ENCODE results near the gene JTB. TPM values are rescaled to one million over a fixed set of nuclear protein-coding genes. Genes with fewer than 3 reads are reported as not detected.

JTB gene
- total and polyA plus RNA-seq, 9 of the 15 experiments (the other 6 are each of a cell fraction or from before 2014, with no cell fraction given), result 24.7 to 308 (median 151) TPM

GRCh38 chr1:153958111-153958960 is 19.1 kb downstream of the JTB start, which contains the start of gene CRTC2 (continued):
- TF ChIP-seq, protein P1, sequence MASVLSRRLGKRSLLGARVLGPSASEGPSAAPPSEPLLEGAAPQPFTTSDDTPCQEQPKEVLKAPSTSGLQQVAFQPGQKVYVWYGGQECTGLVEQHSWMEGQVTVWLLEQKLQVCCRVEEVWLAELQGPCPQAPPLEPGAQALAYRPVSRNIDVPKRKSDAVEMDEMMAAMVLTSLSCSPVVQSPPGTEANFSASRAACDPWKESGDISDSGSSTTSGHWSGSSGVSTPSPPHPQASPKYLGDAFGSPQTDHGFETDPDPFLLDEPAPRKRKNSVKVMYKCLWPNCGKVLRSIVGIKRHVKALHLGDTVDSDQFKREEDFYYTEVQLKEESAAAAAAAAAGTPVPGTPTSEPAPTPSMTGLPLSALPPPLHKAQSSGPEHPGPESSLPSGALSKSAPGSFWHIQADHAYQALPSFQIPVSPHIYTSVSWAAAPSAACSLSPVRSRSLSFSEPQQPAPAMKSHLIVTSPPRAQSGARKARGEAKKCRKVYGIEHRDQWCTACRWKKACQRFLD (CRISPR knock-in tag; IDR thresholded peaks at IDR 0.05), result peak; percentile 93
- TF ChIP-seq MYC (IDR thresholded peaks at IDR 0.05; ENCODE audit: low read depth, low read length) (no peak; the same call in 1 of the 2 replicates), MYC (CRISPR knock-in tag; IDR thresholded peaks at IDR 0.05; ENCODE audit: borderline replicate concordance, low read depth) (no peak), ZNF445 (CRISPR knock-in tag; IDR thresholded peaks at IDR 0.05; ENCODE audit: low read depth) (no peak), HSF4 (CRISPR knock-in tag; IDR thresholded peaks at IDR 0.05; ENCODE audit: borderline replicate concordance) (no peak), HMG20B (CRISPR knock-in tag; IDR thresholded peaks at IDR 0.05) (no peak), GTF2F1 (IDR thresholded peaks at IDR 0.05; ENCODE audit: low read depth, low read length) (0 out of 2 replicates have a peak, but pooled peaks have one; percentile 36), PPARD (CRISPR knock-in tag; IDR thresholded peaks at IDR 0.05) (no peak), ZKSCAN1 (IDR thresholded peaks at IDR 0.05; ENCODE audit: low read depth, low read length) (no peak), MCM5 (IDR thresholded peaks at IDR 0.05; ENCODE audit: low read depth) (no peak), NUFIP1 (IDR thresholded peaks at IDR 0.05; ENCODE audit: partially characterized antibody) (no peak), XRCC5 (IDR thresholded peaks at IDR 0.05; ENCODE audit: low read depth, low read length) (0 out of 2 replicates have a peak, but pooled peaks have one; percentile 40), TFAP4 (CRISPR knock-in tag; IDR thresholded peaks at IDR 0.05; ENCODE audit: borderline replicate concordance) (peak; percentile 81), HES1 (IDR thresholded peaks at IDR 0.05; ENCODE audit: low read depth) (no peak), EGR1 (conservative IDR thresholded peaks at IDR 0.05) (peak; percentile 84), KDM2B (CRISPR knock-in tag; IDR thresholded peaks at IDR 0.05) (no peak; the same call in 1 of the 2 replicates), ZNF644 (tag; IDR thresholded peaks at IDR 0.05; ENCODE audit: low read depth) (peak; percentile 97), HNRNPH1 (optimal IDR thresholded peaks at IDR 0.05; ENCODE audit: low read depth, low read length) (no peak), ATF1 (CRISPR knock-in tag; IDR thresholded peaks at IDR 0.05) (no peak), ATF1 (tag; IDR thresholded peaks at IDR 0.05) (peak; percentile 77), RAD51 (IDR thresholded peaks at IDR 0.05; ENCODE audit: borderline replicate concordance, low read depth) (no peak)
- TF ChIP-seq, protein P2, sequence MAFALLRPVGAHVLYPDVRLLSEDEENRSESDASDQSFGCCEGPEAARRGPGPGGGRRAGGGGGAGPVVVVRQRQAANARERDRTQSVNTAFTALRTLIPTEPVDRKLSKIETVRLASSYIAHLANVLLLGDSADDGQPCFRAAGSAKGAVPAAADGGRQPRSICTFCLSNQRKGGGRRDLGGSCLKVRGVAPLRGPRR (CRISPR knock-in tag; IDR thresholded peaks at IDR 0.05), result no peak
- TF ChIP-seq, protein P3, sequence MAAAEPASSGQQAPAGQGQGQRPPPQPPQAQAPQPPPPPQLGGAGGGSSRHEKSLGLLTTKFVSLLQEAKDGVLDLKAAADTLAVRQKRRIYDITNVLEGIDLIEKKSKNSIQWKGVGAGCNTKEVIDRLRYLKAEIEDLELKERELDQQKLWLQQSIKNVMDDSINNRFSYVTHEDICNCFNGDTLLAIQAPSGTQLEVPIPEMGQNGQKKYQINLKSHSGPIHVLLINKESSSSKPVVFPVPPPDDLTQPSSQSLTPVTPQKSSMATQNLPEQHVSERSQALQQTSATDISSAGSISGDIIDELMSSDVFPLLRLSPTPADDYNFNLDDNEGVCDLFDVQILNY (CRISPR knock-in tag; IDR thresholded peaks at IDR 0.05), result no peak
